Measurements from ENCODE around the gene LIAS. TPM values are rescaled to one million over a fixed set of nuclear protein-coding genes. Genes with fewer than 3 reads are reported as not detected.

The LIAS gene
- total RNA-seq, 1 donor from 2014 or later, result 14.0 TPM

DNA sequence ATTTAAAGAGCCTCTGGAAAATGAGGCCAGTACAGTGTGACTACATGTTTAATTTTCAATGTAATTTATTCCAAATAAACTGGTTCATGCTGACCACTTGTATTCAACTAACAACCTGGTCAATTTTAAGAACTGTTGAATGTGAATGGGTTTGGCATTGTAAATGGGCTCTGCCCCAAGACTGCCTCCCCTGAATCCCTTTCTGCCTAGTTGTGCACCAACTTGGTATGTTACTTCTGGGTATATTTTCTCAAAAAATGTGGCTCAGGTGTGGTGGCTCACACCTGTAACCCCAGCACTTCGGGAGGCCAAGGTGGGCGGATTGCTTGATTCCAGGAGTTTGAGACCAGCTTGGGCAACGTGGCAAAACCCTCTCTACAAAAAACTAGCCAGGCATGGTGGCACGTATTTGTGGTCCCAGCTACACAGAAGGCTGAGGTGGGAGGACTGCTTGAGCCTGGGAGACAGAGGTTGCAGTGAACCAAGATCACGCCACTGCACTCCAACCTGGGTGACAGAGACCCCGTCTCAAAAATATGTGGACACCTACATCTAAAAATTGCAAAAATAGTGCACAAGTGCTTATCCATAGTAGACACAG is 7.3 kb upstream of the LIAS start:
- peaks cover 17% of the 10 kb centered on the region for H3K36me3 ChIP-seq (ENCODE audit: control insufficient read depth, insufficient read depth, low read length)
- H3K4me3 ChIP-seq (ENCODE audit: low read depth, low read length), result no peak overlapping the region
- DNase-seq (ENCODE audit: low read depth), result no peak
- FAIRE-seq, result no peak
- TF ChIP-seq, protein P1, sequence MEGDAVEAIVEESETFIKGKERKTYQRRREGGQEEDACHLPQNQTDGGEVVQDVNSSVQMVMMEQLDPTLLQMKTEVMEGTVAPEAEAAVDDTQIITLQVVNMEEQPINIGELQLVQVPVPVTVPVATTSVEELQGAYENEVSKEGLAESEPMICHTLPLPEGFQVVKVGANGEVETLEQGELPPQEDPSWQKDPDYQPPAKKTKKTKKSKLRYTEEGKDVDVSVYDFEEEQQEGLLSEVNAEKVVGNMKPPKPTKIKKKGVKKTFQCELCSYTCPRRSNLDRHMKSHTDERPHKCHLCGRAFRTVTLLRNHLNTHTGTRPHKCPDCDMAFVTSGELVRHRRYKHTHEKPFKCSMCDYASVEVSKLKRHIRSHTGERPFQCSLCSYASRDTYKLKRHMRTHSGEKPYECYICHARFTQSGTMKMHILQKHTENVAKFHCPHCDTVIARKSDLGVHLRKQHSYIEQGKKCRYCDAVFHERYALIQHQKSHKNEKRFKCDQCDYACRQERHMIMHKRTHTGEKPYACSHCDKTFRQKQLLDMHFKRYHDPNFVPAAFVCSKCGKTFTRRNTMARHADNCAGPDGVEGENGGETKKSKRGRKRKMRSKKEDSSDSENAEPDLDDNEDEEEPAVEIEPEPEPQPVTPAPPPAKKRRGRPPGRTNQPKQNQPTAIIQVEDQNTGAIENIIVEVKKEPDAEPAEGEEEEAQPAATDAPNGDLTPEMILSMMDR (IDR thresholded peaks at IDR 0.05; ENCODE audit: insufficient read depth, low read length, severe bottlenecking), result no peak
- no peaks in the 10 kb centered on the region for H3K27me3 ChIP-seq (ENCODE audit: control insufficient read depth, insufficient read depth, low read length)

DNA sequence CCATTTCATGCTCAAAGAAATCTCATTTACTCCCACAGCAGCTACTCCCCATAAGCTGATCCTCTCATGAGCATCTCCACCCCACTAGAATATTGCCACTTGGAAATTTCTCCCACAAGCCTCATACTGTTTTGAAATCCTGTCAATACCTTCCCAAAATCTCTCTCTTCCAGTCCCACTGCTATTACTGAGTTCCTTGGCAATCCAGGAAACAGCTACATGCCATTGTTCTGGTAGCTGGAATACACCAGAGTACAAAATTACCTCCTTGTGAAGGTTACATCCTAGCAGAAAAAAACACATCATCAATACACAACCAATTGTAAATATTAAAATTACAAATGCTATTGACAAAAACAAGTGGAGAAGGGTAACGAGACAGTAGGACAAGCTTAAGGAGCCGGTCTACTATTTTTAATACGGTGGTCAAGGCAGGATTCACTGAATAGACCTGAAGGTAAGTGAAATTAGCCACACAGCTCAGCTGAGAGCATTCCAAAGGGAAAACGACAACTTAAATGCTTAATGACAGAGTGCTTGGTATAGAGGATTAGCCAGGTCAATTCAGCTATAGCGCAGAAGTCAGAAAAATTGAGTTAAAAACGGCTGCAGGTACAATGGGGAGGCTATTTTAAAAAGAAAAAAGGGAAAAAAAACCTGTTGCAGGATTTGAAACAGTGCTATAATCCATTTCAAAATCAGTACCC is 6.5 kb upstream of the LIAS start:
- H3K4me3 ChIP-seq (ENCODE audit: low read depth, low read length), result no peak overlapping the region
- peaks cover 24% of the 10 kb centered on the region for H3K36me3 ChIP-seq (ENCODE audit: control insufficient read depth, insufficient read depth, low read length)
- TF ChIP-seq, protein P1 (IDR thresholded peaks at IDR 0.05; ENCODE audit: insufficient read depth, low read length, severe bottlenecking), result no peak
- no peaks in the 10 kb centered on the region for H3K27me3 ChIP-seq (ENCODE audit: control insufficient read depth, insufficient read depth, low read length)
- FAIRE-seq, result no peak
- DNase-seq (ENCODE audit: low read depth), result no peak

DNA sequence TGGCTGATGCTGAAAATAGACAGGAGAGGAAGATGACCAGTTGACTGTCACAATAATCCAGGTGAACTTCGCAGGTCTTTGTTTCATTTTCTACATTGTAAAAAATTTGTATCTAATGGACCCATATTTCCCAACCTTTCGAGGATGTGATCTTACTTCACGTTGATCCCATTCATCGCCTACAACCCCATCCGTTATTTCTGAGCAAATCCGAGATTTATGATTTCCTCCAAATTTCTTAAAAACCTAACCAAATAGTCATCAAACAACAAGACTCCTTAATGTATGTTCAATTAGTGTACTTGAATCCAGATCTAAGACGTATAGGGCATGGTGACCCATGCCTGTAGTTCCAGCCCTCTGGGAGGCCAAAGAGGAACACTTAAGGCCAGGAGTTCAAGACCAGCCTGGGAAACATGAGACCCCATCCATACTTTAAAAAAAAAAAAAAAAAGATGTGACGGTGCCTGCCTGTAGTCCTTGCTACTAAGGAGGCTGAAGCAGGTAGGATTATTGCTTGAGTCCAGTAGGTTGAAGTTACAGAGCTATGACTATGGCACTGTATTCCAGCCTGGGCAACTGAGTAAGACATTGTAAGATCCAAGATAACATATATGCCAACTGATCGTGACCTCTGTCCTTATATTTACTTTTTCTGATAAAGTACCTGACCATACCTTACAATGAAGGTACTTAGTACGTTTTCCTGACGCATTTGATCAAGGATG is 5.8 kb upstream of the LIAS start:
- Histone ChIP-seq H3K27me3 (ENCODE audit: control insufficient read depth, insufficient read depth, low read length) (no peaks in the 10 kb centered on the region), H3K36me3 (ENCODE audit: control insufficient read depth, insufficient read depth, low read length) (peaks cover 29% of the 10 kb centered on the region), H3K4me3 (ENCODE audit: low read depth, low read length) (no peak overlapping the region)
- FAIRE-seq (no peak), DNase-seq (ENCODE audit: low read depth) (no peak)
- TF ChIP-seq, protein P1 (IDR thresholded peaks at IDR 0.05; ENCODE audit: insufficient read depth, low read length, severe bottlenecking), result no peak

DNA sequence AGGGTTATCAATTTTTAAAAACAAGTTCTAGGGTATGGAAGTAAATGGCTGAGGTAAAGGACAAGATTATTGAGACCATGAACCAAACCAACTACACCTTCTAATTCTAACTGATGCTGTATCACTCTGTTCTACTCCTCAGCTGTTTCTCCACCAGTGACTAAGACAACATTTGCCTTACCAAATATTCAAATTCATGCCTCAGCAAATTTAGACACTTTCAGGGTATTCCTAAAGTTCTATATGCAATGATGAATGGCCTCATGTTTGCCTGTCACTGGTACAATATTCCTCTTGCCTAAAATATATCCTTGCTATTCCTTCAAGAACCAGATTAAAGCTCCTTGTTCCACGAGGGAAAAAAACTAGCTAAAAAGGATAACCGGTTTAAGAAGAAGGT is 5.1 kb upstream of the LIAS start:
- TF ChIP-seq, protein P1 (IDR thresholded peaks at IDR 0.05; ENCODE audit: insufficient read depth, low read length, severe bottlenecking), result no peak
- DNase-seq (ENCODE audit: low read depth) (no peak), FAIRE-seq (no peak)
- Histone ChIP-seq H3K36me3 (ENCODE audit: control insufficient read depth, insufficient read depth, low read length) (peaks cover 29% of the 10 kb centered on the region), H3K27me3 (ENCODE audit: control insufficient read depth, insufficient read depth, low read length) (no peaks in the 10 kb centered on the region), H3K4me3 (ENCODE audit: low read depth, low read length) (no peak overlapping the region)

DNA sequence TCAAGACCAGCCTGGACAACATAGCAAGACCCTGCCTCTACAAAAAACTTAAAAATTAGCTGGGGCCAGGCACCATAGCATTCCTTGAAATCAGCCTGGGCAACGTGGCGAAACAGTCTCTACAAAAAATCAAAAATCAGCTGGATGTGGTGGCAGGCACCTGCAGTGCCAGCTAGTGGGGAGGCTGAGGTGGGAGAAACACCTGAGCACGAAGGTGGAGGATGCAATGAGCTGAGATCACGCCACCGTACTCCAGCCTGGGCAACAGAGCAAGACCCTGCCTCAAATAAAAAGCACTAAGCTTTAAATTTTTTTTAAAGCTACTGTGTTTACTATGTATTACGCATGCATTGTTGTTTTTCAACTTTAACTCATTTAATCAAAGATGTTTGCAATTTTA is 3.4 kb upstream of the LIAS start:
- Histone ChIP-seq H3K4me3 (ENCODE audit: low read depth, low read length) (no peak overlapping the region), H3K36me3 (ENCODE audit: control insufficient read depth, insufficient read depth, low read length) (peaks cover 29% of the 10 kb centered on the region), H3K27me3 (ENCODE audit: control insufficient read depth, insufficient read depth, low read length) (no peaks in the 10 kb centered on the region)
- TF ChIP-seq, protein P1 (IDR thresholded peaks at IDR 0.05; ENCODE audit: insufficient read depth, low read length, severe bottlenecking), result no peak
- no peak for DNase-seq (ENCODE audit: low read depth)
- FAIRE-seq, result no peak

Measured in bronchial epithelial cell (primary cell).